GM18498 (cell line): Measurements from ENCODE around the gene C9orf152.
"Not testable (repeated sequence)": the region's sequence is repeated elsewhere in the genome, so short reads cannot be mapped to it uniquely, and the experiment has no call there.

Source experiments
- ATAC-seq: cut with Tn5 transposase; IDR thresholded peaks from one replicate; pipeline ENCODE4 v1.9.1; 2021; ENCODE audit warnings: mild to moderate bottlenecking, moderate library complexity; ENCODE audit not compliant: unreplicated experiment

C9orf152 gene, protein sequence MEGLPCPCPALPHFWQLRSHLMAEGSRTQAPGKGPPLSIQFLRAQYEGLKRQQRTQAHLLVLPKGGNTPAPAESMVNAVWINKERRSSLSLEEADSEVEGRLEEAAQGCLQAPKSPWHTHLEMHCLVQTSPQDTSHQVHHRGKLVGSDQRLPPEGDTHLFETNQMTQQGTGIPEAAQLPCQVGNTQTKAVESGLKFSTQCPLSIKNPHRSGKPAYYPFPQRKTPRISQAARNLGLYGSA

GRCh38 chr9:110208031-110208430, at the start of gene C9orf152:
Gene C9orf152 (minus strand): TSS chr9:110208159. CDS start chr9:110207579, 580 bp downstream.
- ATAC-seq = no peak

DNA sequence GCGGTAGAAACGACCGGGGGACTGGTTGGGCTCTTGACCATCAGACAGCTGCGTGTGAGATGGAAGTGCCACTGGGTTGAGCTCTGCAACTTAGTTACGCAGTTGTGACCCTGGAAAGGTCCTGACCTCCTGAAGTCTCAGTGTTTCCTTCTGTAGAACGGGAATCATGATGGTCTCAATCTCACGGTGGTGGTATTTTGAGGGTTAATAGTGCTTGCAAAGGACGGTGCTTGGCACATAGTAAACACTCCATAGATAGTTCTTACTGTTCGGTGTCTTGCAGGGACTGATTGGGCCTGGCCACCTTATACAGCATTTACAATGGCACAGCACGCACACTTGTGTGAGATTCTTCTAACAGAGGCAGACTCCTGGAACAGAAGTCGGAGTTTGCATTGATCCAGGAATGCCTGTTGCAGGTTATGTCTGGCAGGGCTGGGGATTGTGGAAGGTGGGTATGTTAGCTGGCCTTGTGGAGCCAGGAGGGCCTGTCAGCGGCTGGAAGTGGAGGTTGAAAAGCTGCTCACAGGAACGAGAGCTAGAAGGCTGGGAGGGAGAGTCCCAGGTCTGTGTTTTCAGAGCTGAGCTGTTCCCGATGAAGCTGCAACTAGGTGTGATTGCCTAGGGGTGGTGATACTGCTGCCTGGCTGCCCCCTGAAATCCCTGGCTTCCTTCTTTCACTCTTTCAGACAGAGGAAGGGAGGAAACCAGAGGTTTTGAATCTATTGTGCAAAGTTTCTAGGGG, 49.3 kb upstream of the C9orf152 start:
- no peak for ATAC-seq

DNA sequence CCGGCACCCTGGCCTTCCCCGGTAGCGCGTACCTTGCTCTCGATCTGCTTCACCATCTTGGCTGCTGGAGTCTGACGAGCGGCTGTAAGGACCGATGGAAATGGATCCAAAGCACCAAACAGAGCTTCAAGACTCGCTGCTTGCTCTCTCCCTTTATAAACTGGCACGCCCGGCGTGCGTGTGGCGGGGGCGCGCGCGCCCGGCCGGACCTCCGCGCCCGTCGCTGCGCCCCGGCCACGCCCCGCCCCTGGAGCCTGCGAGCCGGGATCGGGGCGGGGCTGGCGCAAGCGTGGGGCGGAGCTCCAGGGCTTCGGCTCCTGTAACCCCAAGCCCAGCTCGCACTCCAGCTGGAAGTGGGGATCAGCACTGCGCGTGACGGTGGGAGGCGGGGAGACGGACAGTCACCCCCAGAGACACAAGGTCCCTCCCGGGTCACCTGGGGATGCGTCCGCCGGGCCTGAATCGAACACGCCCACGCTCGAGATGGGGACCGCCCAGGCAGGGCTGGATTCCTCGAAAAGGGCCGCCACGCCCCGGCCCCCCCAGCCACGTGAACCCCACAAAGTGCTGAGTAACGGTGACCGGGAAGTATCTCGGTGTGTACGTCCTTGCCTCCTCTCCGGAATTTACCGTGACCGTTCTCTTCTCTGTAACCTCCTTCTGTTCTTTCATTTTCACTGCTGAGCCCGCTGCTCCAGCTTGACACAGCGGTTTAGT, 48.6 kb upstream of the C9orf152 start, which contains the start of gene TXN:
Gene TXN, minus strand, starts transcription at position 128 of the 717 bp plus-strand sequence. Its CDS starts 72 bp downstream, at position 56.
- ATAC-seq = peak; percentile 78

DNA sequence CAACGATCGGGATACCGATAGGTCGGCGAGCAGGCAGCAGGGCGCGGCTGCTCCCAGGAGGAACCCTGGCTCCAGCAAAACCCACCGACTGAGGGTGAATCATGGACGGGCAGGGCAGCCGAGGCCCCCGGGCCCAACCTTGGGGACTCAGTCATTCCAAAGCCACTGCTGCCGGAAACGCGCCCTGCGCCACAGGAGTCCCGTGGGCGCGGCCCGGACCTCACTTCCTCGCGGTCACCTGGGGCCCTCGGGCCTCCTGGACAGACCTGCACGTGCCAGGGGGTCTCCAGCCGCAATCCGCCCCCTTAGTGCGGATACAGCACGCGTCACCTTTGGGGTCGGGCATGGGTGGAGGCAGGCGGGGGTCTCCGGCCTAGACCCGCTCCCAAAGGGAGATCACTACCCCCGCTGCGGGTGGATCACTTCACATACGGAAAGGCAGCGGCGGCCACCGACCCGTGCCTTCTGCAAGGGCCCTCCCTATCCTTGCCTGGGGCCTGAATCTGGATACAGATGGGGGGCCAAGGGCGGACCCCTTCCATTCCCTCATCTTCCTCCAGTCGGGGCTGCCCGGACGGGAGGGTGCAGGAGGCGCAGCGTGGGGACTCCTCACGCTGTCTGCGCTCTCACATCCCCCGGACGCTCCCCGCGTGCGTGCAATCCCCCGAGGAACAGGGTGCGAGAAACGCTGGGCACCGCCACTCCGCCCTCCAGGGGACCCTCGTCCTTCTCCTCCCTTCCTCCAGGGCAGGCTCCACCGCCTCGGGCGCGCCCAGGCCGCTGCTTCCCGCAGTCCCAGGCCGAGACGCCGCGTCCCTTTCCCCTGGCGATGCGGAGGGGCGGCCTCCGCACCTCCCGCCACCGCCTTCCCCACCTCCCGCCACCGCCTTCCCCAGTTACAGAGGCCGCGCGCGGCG, 47.8 kb upstream of the C9orf152 start:
- peak; percentile 31 for ATAC-seq

- no peak for ATAC-seq
These were observed 47.1 kb upstream of the C9orf152 start for GRCh38 chr9:110255034-110255462.

GRCh38 chr9:110254500-110254899, 46.5 kb upstream of the C9orf152 start:
- no peak for ATAC-seq

DNA sequence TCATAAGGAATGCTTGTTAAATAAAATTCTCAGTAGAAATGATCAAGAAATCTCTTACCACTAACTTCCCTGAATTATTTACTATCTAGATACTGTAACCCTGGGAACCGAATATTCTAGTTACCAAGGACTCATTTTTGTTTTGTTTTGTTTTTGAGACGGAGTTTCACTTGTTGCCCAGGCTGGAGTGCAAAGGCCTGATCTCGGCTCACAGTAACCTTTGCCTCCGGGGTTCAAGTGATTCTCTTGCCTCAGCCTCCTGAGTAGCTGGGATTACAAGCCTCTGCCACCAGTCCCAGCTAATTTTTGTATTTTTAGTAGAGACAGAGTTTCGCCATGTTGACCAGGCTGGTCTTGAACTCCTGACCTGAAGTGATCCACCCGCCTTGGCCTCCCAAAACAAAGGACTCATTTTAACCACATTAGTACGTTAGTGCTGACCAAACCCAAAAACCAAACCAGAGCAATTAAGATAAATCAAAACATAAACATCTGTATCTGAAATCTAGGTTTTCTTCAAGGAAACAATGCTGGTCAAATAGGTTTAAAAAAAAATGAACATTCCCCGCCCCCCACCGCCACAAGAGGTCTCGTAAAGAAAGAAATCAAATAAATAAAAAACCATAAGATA, 44.7 kb upstream of the C9orf152 start:
- ATAC-seq = no peak

DNA sequence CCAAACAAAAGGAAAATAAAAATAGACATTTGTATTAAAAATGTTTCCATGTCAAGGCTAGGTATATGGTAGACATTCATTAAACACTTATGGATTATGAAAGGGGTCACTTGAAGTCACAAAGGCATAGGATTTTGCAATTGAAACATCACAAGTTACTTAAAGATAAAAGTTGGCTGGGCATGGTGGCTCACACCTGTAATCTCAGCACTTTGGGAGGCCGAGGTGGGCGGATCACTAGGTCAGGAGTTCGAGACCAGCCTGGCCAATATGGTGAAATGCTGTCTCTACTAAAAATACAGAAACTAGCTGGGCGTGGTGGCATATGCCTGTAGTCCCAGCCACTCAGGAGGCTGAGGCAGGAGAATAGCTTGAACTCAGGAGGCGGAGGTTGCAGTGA, 43.8 kb upstream of the C9orf152 start:
- ATAC-seq = not testable (repeated sequence)

GRCh38 chr9:110251212-110251611, 43.3 kb upstream of the C9orf152 start:
- ATAC-seq = no peak

GRCh38 chr9:110249603-110250002, 41.6 kb upstream of the C9orf152 start:
- no peak for ATAC-seq

DNA sequence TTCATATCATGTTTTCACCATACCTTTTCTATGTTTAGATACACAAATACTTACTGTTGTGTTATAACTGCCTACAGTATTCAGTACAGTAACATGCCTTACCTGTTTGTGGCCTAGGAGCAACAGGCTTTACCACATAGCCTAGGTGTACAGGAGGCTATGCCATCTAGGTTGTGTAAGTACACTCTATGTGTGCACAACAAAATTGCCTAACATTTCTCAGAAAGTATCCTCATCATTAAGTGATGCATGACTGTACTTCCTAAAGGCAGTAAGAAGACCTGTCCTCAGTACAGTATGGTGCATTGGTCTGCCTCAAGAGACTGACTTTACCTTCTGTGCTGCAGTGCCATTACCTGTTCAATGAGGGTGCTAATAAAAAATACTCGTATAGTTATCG, 40.4 kb upstream of the C9orf152 start:
- no peak for ATAC-seq

GRCh38 chr9:110246214-110246613, 38.3 kb upstream of the C9orf152 start:
- ATAC-seq = no peak

DNA sequence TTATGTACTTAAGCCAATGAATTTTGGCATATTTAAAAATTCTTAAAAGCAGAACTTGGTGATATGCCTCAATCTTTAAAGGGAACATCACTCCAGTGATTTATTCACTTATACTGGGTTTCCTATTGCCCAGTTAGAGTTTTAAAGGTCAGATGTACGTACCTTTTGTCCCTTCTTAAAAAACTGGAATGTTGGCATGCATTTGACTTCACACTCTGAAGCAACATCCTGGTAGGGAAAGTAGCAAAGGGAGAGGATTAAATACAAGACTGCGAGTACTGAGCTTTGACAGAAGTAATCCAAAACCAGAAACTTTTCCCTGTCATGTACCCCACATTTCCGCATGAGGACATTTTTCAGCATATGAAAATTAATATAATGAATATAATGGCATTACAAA, 36.7 kb upstream of the C9orf152 start:
- no peak for ATAC-seq

- no peak for ATAC-seq
These were observed 33.9 kb upstream of the C9orf152 start for GRCh38 chr9:110241858-110242321.

DNA sequence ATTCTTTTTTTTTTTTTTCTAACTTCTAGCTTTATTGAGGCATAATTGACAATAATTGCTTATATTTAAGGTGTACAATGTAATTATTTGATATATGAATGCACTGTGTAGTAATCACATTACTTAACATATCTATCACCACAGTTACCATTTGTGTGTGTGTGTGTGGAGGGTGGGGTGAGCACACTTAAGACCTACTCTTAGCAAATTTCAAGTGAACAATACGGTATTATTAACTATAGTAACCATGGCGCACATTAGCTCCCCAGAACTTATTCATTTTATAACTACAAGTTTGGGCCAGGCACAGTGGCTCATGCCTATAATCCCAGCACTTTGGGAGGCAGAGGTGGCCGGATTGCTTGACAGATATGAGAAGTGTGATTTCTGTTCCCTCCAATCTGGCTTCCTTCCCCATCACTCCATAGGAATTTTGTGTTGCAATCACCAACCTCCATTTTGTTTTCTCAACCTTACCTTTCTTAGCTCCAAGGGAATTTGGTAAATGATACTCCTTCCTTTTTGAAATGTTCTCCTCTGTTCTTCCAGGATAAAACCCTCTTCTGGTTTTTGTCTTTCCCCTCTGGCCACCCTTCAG, 33.4 kb upstream of the C9orf152 start:
- no peak for ATAC-seq

DNA sequence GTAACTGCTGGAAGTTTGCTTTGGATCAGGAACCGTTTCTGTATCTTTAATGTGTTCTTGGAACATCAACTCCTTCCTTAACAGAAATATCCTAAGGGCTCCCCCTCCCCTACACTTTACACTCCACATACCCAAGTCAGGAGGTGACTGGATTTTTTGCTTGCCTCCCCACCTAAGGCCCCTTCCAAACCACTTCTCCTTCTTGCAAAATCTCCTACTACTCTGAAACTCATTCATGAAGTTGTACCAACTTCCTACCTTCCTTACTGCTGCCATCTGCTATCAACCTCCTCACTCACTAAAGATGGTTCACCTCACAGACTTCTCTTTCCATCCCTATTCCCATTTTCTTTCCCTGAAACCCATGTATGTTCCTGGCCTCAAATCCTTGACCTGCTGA, 32.2 kb upstream of the C9orf152 start:
- ATAC-seq = no peak

DNA sequence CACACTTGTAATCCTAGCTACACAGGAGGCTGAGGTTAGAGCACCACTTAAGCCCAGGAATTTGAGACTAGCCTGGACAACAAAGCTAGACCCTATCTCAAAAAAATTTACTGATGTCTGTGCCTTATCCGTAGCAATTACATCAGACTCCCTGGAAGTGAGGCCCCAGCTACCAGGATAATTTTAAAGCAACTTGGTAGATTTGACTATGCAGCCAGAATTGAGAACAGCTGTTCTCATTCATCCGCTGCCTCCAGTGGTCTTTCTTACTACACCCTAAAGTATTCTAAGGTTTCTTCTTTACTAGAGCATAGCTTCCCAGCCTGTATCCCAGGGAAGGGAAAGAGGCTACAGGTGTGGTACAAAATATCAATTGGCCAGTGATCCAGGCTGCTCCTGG, 20.4 kb upstream of the C9orf152 start:
- no peak for ATAC-seq

- no peak for ATAC-seq
These were observed 16.6 kb upstream of the C9orf152 start for GRCh38 chr9:110224583-110224982.

DNA sequence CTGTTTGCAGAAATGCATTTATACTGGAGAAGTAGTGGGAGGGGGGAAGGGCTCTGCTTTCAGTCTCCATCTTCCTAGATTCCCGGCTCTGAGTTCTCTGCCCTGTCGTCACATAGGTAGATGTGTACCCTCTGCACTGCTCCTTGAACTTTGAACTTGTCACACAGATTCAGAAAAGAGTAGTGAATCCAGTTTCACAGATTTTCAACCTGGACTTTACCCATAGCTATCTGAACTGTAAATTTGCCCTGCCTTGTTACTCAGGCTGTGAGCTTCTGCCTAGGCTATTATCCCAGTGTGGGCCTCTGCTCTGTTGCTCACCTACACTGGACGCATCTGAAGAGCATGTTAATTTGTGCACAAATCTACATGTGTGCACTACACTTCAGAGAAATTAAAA, 12.8 kb upstream of the C9orf152 start:
- ATAC-seq = no peak

GRCh38 chr9:110217656-110218099, 9.7 kb upstream of the C9orf152 start:
- no peak for ATAC-seq
